HG03354 (cell line): ENCODE data around the gene CCDC70.
"Not testable (repeated sequence)": the region's sequence is repeated elsewhere in the genome, so short reads cannot be mapped to it uniquely, and the experiment has no call there.

Experiments used
- ATAC-seq: cut with Tn5 transposase; IDR thresholded peaks from one replicate; pipeline ENCODE4 v1.9.1; 2021; ENCODE audit warnings: mild to moderate bottlenecking; ENCODE audit not compliant: unreplicated experiment, poor library complexity, severe bottlenecking

The CCDC70 gene

GRCh38 chr13:51895906-51896888 is 34.4 kb downstream of the CCDC70 start:
- ATAC-seq = peak; percentile 67

- ATAC-seq = no peak
Measured at GRCh38 chr13:51900471-51900870, 38.7 kb downstream of the CCDC70 start.

GRCh38 chr13:51902776-51903175 is 41.0 kb downstream of the CCDC70 start:
- no peak for ATAC-seq

GRCh38 chr13:51905787-51906186 is 44.0 kb downstream of the CCDC70 start:
- ATAC-seq = no peak

GRCh38 chr13:51906581-51906980 is 44.8 kb downstream of the CCDC70 start:
- ATAC-seq = no peak

GRCh38 chr13:51907040-51907732 is 45.4 kb downstream of the CCDC70 start:
- no peak for ATAC-seq

GRCh38 chr13:51909265-51909664 is 47.5 kb downstream of the CCDC70 start:
- not testable (repeated sequence) for ATAC-seq

- ATAC-seq = no peak
Measured at GRCh38 chr13:51910508-51910907, 48.7 kb downstream of the CCDC70 start.

- no peak for ATAC-seq
Measured at GRCh38 chr13:51912091-51912490, 50.3 kb downstream of the CCDC70 start.

- ATAC-seq = no peak
Measured at GRCh38 chr13:51912511-51913225, 50.9 kb downstream of the CCDC70 start.

GRCh38 chr13:51913421-51914136 is 51.8 kb downstream of the CCDC70 start:
- ATAC-seq = no peak

GRCh38 chr13:51914137-51914493 is 52.3 kb downstream of the CCDC70 start:
- no peak for ATAC-seq
